NCI-H146 (cell line): ENCODE measurements around the gene CELA2B.
A peak's percentile ranks its signal among the peaks of the same experiment; 100 is the strongest.
"Not testable (repeated sequence)": the region's sequence is repeated elsewhere in the genome, so short reads cannot be mapped to it uniquely, and the experiment has no call there.

Experiments used
- DNase-seq: peaks from one replicate; lab custom pipeline; 2025; lab: John Stamatoyannopoulos, UW

CELA2B gene

GRCh38 chr1:15475752-15476314, at the start of gene CELA2B:
CELA2B (plus strand) TSS chr1:15476104; CDS start chr1:15476126, 22 bp downstream.
- DNase-seq, result no peak

- DNase-seq, result no peak
These were observed 49.2 kb upstream of the CELA2B start for GRCh38 chr1:15426492-15427279.

- no peak for DNase-seq
These were observed 48.6 kb upstream of the CELA2B start for GRCh38 chr1:15427280-15427666.

GRCh38 chr1:15428252-15428651, 47.7 kb upstream of the CELA2B start:
- not testable (repeated sequence) for DNase-seq

GRCh38 chr1:15428815-15429435, 47.0 kb upstream of the CELA2B start:
- no peak for DNase-seq

- no peak for DNase-seq
These were observed 46.2 kb upstream of the CELA2B start for GRCh38 chr1:15429701-15430149.

GRCh38 chr1:15430787-15431570, 44.9 kb upstream of the CELA2B start:
- no peak for DNase-seq

GRCh38 chr1:15431571-15431948, 44.3 kb upstream of the CELA2B start:
- DNase-seq, result no peak

GRCh38 chr1:15432324-15432723, 43.6 kb upstream of the CELA2B start:
- no peak for DNase-seq

- no peak for DNase-seq
These were observed 42.4 kb upstream of the CELA2B start for GRCh38 chr1:15433471-15433870.

- DNase-seq, result not testable (repeated sequence)
These were observed 41.2 kb upstream of the CELA2B start for GRCh38 chr1:15434739-15435138.

GRCh38 chr1:15435239-15436077, 40.4 kb upstream of the CELA2B start:
- no peak for DNase-seq

- peak; percentile 34 for DNase-seq
These were observed 38.9 kb upstream of the CELA2B start for GRCh38 chr1:15436881-15437442.

GRCh38 chr1:15439325-15439724, 36.6 kb upstream of the CELA2B start:
- no peak for DNase-seq

GRCh38 chr1:15440357-15440756, 35.5 kb upstream of the CELA2B start:
- no peak for DNase-seq

GRCh38 chr1:15441247-15441646, 34.7 kb upstream of the CELA2B start:
- DNase-seq, result no peak

GRCh38 chr1:15442119-15442518, 33.8 kb upstream of the CELA2B start:
- DNase-seq, result no peak

- DNase-seq, result no peak
These were observed 33.1 kb upstream of the CELA2B start for GRCh38 chr1:15442759-15443158.

- no peak for DNase-seq
These were observed 32.6 kb upstream of the CELA2B start for GRCh38 chr1:15443281-15443680.

GRCh38 chr1:15444468-15445389, 31.2 kb upstream of the CELA2B start:
- DNase-seq, result no peak
